ENCODE measurements around the gene TAMALIN. TPM values are rescaled to one million over a fixed set of nuclear protein-coding genes. Genes with fewer than 3 reads are reported as not detected.

The TAMALIN gene
- total RNA-seq, 1 experiment from 2014 or later = 0.58 TPM

GRCh38 chr12:52057638-52058576 lies 51.2 kb downstream of the TAMALIN start:
- Histone ChIP-seq H3K36me3 (ENCODE audit: low read depth, low read length) (peaks cover 19% of the 10 kb centered on the region; the same call in 1 of the 2 replicates), H3K79me2 (ENCODE audit: low read length) (0 out of 2 replicates have a peak, but pooled peaks cover 7% of the 10 kb centered on the region), H3K4me2 (ENCODE audit: low read length) (no peak overlapping the region), H3K9me2 (replicated peaks; ENCODE audit: low read length) (no peaks in the 10 kb centered on the region), H3K9me3 (ENCODE audit: low read length) (no peaks in the 10 kb centered on the region), H2AFZ (ENCODE audit: low read length) (no peak overlapping the region), H3K4me1 (ENCODE audit: insufficient read depth, low read length) (no peaks in the 10 kb centered on the region), H4K20me1 (ENCODE audit: low read length) (peaks cover 29% of the 10 kb centered on the region), H3F3A (ENCODE audit: low read length, unreplicated experiment) (no peaks in the 10 kb centered on the region), H3K27ac (ENCODE audit: low read length) (no peak overlapping the region), H3K4me3 (ENCODE audit: low read length) (no peak overlapping the region), H3K27me3 (ENCODE audit: low read length) (no peaks in the 10 kb centered on the region), H3K9ac (ENCODE audit: low read length) (no peak overlapping the region)
- no TSS peak for BruUV-seq (replicated peaks)
- no peak for ATAC-seq
- no peak for TF ChIP-seq EZH2 (IDR thresholded peaks at IDR 0.05; ENCODE audit: low read length, unreplicated experiment)
- TF ChIP-seq EZH2phosphoT487 (IDR thresholded peaks at IDR 0.05; ENCODE audit: borderline replicate concordance, low read length) = no peak
- no peak for TF ChIP-seq CTCF (conservative IDR thresholded peaks at IDR 0.05; ENCODE audit: low read depth, low read length)
- no peak for DNase-seq
- ChIA-PET CTCF (no interaction called here), POLR2A (ENCODE audit: unreplicated experiment) (no interaction called here)
- intact Hi-C loops (cut with micrococcal nuclease) = no loop called here

GRCh38 chr12:52058631-52059361 lies 52.0 kb downstream of the TAMALIN start:
- Histone ChIP-seq H3K27ac (ENCODE audit: low read length) (no peak overlapping the region), H3F3A (ENCODE audit: low read length, unreplicated experiment) (no peaks in the 10 kb centered on the region), H3K4me2 (ENCODE audit: low read length) (no peak overlapping the region), H3K9me3 (ENCODE audit: low read length) (no peaks in the 10 kb centered on the region), H4K20me1 (ENCODE audit: low read length) (peaks cover 20% of the 10 kb centered on the region), H3K36me3 (ENCODE audit: low read depth, low read length) (peaks cover 19% of the 10 kb centered on the region; the same call in 1 of the 2 replicates), H3K9me2 (replicated peaks; ENCODE audit: low read length) (no peaks in the 10 kb centered on the region), H3K4me1 (ENCODE audit: insufficient read depth, low read length) (no peaks in the 10 kb centered on the region), H3K4me3 (ENCODE audit: low read length) (no peak overlapping the region), H3K79me2 (ENCODE audit: low read length) (no peaks in the 10 kb centered on the region), H3K9ac (ENCODE audit: low read length) (no peak overlapping the region), H2AFZ (ENCODE audit: low read length) (no peak overlapping the region), H3K27me3 (ENCODE audit: low read length) (no peaks in the 10 kb centered on the region)
- intact Hi-C loops (cut with micrococcal nuclease) = no loop called here
- ChIA-PET POLR2A (ENCODE audit: unreplicated experiment) (no interaction called here), CTCF (no interaction called here)
- no peak for ATAC-seq
- TF ChIP-seq EZH2 (IDR thresholded peaks at IDR 0.05; ENCODE audit: low read length, unreplicated experiment) (no peak), EZH2phosphoT487 (IDR thresholded peaks at IDR 0.05; ENCODE audit: borderline replicate concordance, low read length) (no peak), CTCF (conservative IDR thresholded peaks at IDR 0.05; ENCODE audit: low read depth, low read length) (no peak)
- BruUV-seq (replicated peaks) = no TSS peak
- no peak for DNase-seq
